K562 (cell line): ENCODE measurements around the gene CXCL17. TPM values are rescaled to one million over a fixed set of nuclear protein-coding genes. Genes with fewer than 3 reads are reported as not detected.

Experiments
- AFF4 ChIP-seq: sonication (generic); formaldehyde crosslinking; IDR thresholded peaks from 2 replicates; pipeline ENCODE4 v1.8.0; 2023; ENCODE audit warnings: mild to moderate bottlenecking, missing genetic modification reagents
- CTBP1 ChIP-seq: fragments of 450-650 bp; IDR thresholded peaks from 2 replicates; pipeline ENCODE4 v1.6.1; 2016; ENCODE audit warnings: borderline replicate concordance
- LCOR ChIP-seq: sonication (generic); formaldehyde crosslinking; IDR thresholded peaks from 2 replicates; pipeline ENCODE4 v1.8.0; 2022; ENCODE audit warnings: mild to moderate bottlenecking, missing genetic modification reagents
- MGA ChIP-seq: fragments of 450-650 bp; IDR thresholded peaks from 2 replicates; pipeline ENCODE4 v1.6.1; 2016; ENCODE audit warnings: mild to moderate bottlenecking, moderate library complexity
- MYNN ChIP-seq, 2 experiments: sonication (generic); formaldehyde crosslinking in 1 of 2; IDR thresholded peaks; 2 replicates each; pipeline versions ENCODE4 v1.5.0 to v1.6.1; 2016 to 2020; ENCODE audit warnings: antibody characterized with exemption in 1 of 2, missing genetic modification reagents in 1 of 2
- RBBP5 ChIP-seq: fragments of 200-600 bp; sonication (generic); IDR thresholded peaks from 2 replicates; pipeline ENCODE4 v1.6.1; 2012; ENCODE audit warnings: borderline replicate concordance, mild to moderate bottlenecking, low read length, control low read depth, inconsistent platforms; ENCODE audit not compliant: insufficient read depth, poor library complexity, severe bottlenecking
- SIX5 ChIP-seq, 2 experiments: IDR thresholded peaks; 2 replicates each; pipeline ENCODE4 v1.6.1; 2011; ENCODE audit warnings: low read length in 2 of 2, borderline replicate concordance in 1 of 2, low read depth in 1 of 2, mild to moderate bottlenecking in 1 of 2, moderate library complexity in 1 of 2; ENCODE audit not compliant: insufficient read depth in 1 of 2
- TCF7L2 ChIP-seq: fragments of 150-350 bp; IDR thresholded peaks from 2 replicates; pipeline ENCODE4 v1.6.1; 2016; ENCODE audit warnings: low read depth, mild to moderate bottlenecking, low read length, moderate library complexity
- ZNF253 ChIP-seq: fragments of 250-450 bp; sonication (Bioruptor Pico); conservative IDR thresholded peaks from 2 replicates; pipeline ENCODE4 v1.6.1; 2021; ENCODE audit warnings: mild to moderate bottlenecking
- ZNF561 ChIP-seq: fragments of 450-650 bp; formaldehyde crosslinking; conservative IDR thresholded peaks from 2 replicates; pipeline ENCODE4 v1.4.0; 2020; ENCODE audit warnings: mild to moderate bottlenecking, moderate library complexity
- polyA plus RNA-seq, 8 experiments: library from polyadenylated mRNA; depleted of rRNA in 4 of 8; stranded (reverse) in 5 of 8; unstranded in 3 of 8; fragments of >200 nt; fragmentation: Nextera tagmentation in 2 of 8; fragmentation: Illumina TruSeq in 1 of 8; extraction: Ambion mirVana in 2 of 8; extraction: Trizol in 1 of 8; gene quantifications; 2 replicates each; pipeline versions ENCODE4 v1.2.1 to v1.2.3, GENCODE V29; 2011 to 2014; ENCODE audit warnings: inconsistent platforms in 1 of 8, missing spikeins in 1 of 8
- total RNA-seq, 7 experiments: library from RNA; depleted of rRNA in 6 of 7; stranded (reverse); fragments of >200 nt in 6 of 7; fragmentation: Illumina TruSeq in 2 of 7; extraction: Trizol in 2 of 7; gene quantifications; 2 replicates each; pipeline versions ENCODE4 v1.2.1 to v1.2.3, GENCODE V29; 2011 to 2021; ENCODE audit warnings: low replicate concordance in 1 of 7

CXCL17 gene
- total and polyA plus RNA-seq, 9 of the 15 experiments (the other 6 are each of a cell fraction or from before 2014, with no cell fraction given), result 0.10 to 0.15 TPM; not detected in 7

- TF ChIP-seq MGA (peak; percentile 39; the same call in 1 of the 2 replicates), CTBP1 (peak; percentile 21; the same call in 1 of the 2 replicates), TCF7L2 (no peak), ZNF561 (CRISPR knock-in tag) (no peak), SIX5 (IDR thresholded peaks at IDR 0.05; ENCODE audit: borderline replicate concordance in 1 of 2, insufficient read depth in 1 of 2, low read depth in 1 of 2, low read length in 2 of 2) (no peak), AFF4 (CRISPR knock-in tag) (no peak), ZNF253 (CRISPR knock-in tag) (no peak), RBBP5 (peak; percentile 73), MYNN (IDR thresholded peaks at IDR 0.05) (no peak), MYNN (CRISPR knock-in tag; IDR thresholded peaks at IDR 0.05) (no peak), LCOR (CRISPR knock-in tag) (no peak)
Observed at GRCh38 chr19:42397263-42398166, 45.2 kb downstream of the CXCL17 start (continued).
